HepG2 (cell line): ENCODE measurements around the gene SLC2A6. TPM values are rescaled to one million over a fixed set of nuclear protein-coding genes. Genes with fewer than 3 reads are reported as not detected.

Source experiments
- ATAC-seq: fragments of 200-7000 bp; cut with Tn5 transposase; 3 replicates; pipeline ENCODE4 v1.9.1; 2020; ENCODE audit warnings: mild to moderate bottlenecking, moderate library complexity
- BruUV-seq: library from RNA; stranded (reverse); fragments of 400-500 nt; replicated peaks from 2 replicates; lab custom pipeline; 2021; lab: Mats Ljungman, UMichigan
- CTCF ChIA-PET: fragments of 300-600 bp; formaldehyde crosslinking; extraction: SDS; loops from one replicate; lab custom pipeline; 2021; ENCODE audit warnings: low total read pairs, inconsistent platforms, low intra/inter-chr PET ratio; lab: Yijun Ruan, JAX
- POLR2A ChIA-PET: fragments of 350-600 bp; sonication (Branson Sonifier 250); formaldehyde crosslinking; loops from one replicate; lab custom pipeline; 2020; ENCODE audit warnings: antibody characterized with exemption, inconsistent platforms; lab: Yijun Ruan, JAX
- DNase-seq: peaks from one replicate; pipeline ENCODE4 v3.0.0-alpha.2; 2015; ENCODE audit warnings: low spot score
- FAIRE-seq: peaks from 3 replicates; lab custom pipeline; 2011; peaks lifted over from hg19 to GRCh38; lab: Jason Lieb, UNC
- H2AFZ ChIP-seq: one replicate; pipeline ENCODE4 v1.6.1; 2011; ENCODE audit warnings: low read length, inconsistent platforms
- H3K27ac ChIP-seq: fragments of 300-600 bp; 3 replicates; pipeline ENCODE4 v1.8.0; 2011; ENCODE audit warnings: mixed run types, mild to moderate bottlenecking, mixed read lengths, low read length, inconsistent platforms; ENCODE audit not compliant: insufficient read depth; ENCODE audit errors: extremely low read length
- H3K27me3 ChIP-seq, 2 experiments: fragments of 200-600 bp in 1 of 2; 2 replicates in 1 of 2; 3 replicates in 1 of 2; pipeline versions ENCODE4 v1.6.0 to v1.8.0; 2011; ENCODE audit warnings: low read length in 2 of 2, mild to moderate bottlenecking in 2 of 2, moderate library complexity in 2 of 2, inconsistent platforms in 1 of 2; ENCODE audit not compliant: insufficient read depth in 2 of 2, control insufficient read depth in 1 of 2
- H3K36me3 ChIP-seq, 2 experiments: fragments of 200-600 bp in 1 of 2; replicated peaks in 1 of 2; 2 replicates in 1 of 2; 3 replicates in 1 of 2; pipeline versions ENCODE4 v1.5.1 to v1.8.0; 2011; ENCODE audit warnings: low read length in 2 of 2, inconsistent platforms in 1 of 2; ENCODE audit not compliant: insufficient read depth in 2 of 2, control insufficient read depth in 1 of 2
- H3K4me1 ChIP-seq: 2 replicates; pipeline ENCODE4 v1.5.1; 2012; ENCODE audit warnings: low read length, inconsistent platforms; ENCODE audit not compliant: insufficient read depth
- H3K4me2 ChIP-seq: 2 replicates; pipeline ENCODE4 v1.6.0; 2011; ENCODE audit warnings: low read depth, low read length, inconsistent platforms
- H3K4me3 ChIP-seq, 3 experiments: fragments of 200-600 bp in 1 of 3; sonication (generic), shearing (Covaris generic) in 1 of 3; replicated peaks in 1 of 3; 2 replicates each; pipeline ENCODE4 v1.5.1; 2011 to 2016; ENCODE audit warnings: low read length in 3 of 3, inconsistent platforms in 2 of 3, low read depth in 2 of 3, mild to moderate bottlenecking in 2 of 3, control low read depth in 1 of 3, mixed read lengths in 1 of 3; ENCODE audit not compliant: insufficient read depth in 1 of 3
- H3K79me2 ChIP-seq: one replicate; pipeline ENCODE4 v1.6.1; 2011; ENCODE audit warnings: low read length, inconsistent platforms; ENCODE audit not compliant: insufficient read depth
- H3K9ac ChIP-seq: 2 replicates; pipeline ENCODE4 v1.6.0; 2011; ENCODE audit warnings: mild to moderate bottlenecking, low read depth, low read length, inconsistent platforms; ENCODE audit not compliant: insufficient read depth
- H3K9me3 ChIP-seq: 2 replicates; pipeline ENCODE4 v1.5.1; 2012; ENCODE audit warnings: mild to moderate bottlenecking, low read length
- H4K20me1 ChIP-seq: 2 replicates; pipeline ENCODE4 v1.6.0; 2011; ENCODE audit warnings: inconsistent platforms, mild to moderate bottlenecking, low read length, moderate library complexity; ENCODE audit not compliant: insufficient read depth
- CHD2 ChIP-seq: IDR thresholded peaks from 2 replicates; pipeline ENCODE4 v1.6.1; 2011; ENCODE audit warnings: low read depth, low read length, improper control_type of control experiment
- DDIT3 ChIP-seq: sonication (generic); formaldehyde crosslinking; IDR thresholded peaks from 2 replicates; pipeline ENCODE4 v1.4.0; 2020; ENCODE audit warnings: mild to moderate bottlenecking, missing genetic modification reagents
- DRAP1 ChIP-seq: IDR thresholded peaks from 2 replicates; pipeline ENCODE4 v1.6.1; 2016; ENCODE audit warnings: missing genetic modification reagents, missing compliant biosample characterization
- HNRNPUL1 ChIP-seq: fragments of 200-400 bp; formaldehyde crosslinking; IDR thresholded peaks from 2 replicates; pipeline ENCODE4 v1.6.1; 2017; ENCODE audit warnings: low read depth, mild to moderate bottlenecking, low read length, moderate library complexity
- HOXA9 ChIP-seq: sonication (generic); formaldehyde crosslinking; IDR thresholded peaks from 2 replicates; pipeline ENCODE4 v1.8.1; 2022; ENCODE audit warnings: missing genetic modification reagents, mild to moderate bottlenecking, moderate library complexity, borderline replicate concordance
- KDM6A ChIP-seq: IDR thresholded peaks from 2 replicates; pipeline ENCODE4 v1.6.1; 2016; ENCODE audit warnings: low read depth
- NFIB ChIP-seq: sonication (generic); formaldehyde crosslinking; IDR thresholded peaks from 2 replicates; pipeline ENCODE4 v1.9.0; 2021; ENCODE audit warnings: missing genetic modification reagents, mild to moderate bottlenecking, borderline replicate concordance
- PAWR ChIP-seq: sonication (generic); formaldehyde crosslinking; IDR thresholded peaks from 2 replicates; pipeline ENCODE4 v1.4.0; 2020; ENCODE audit warnings: missing genetic modification reagents, mild to moderate bottlenecking, borderline replicate concordance
- RFXANK ChIP-seq: IDR thresholded peaks from 2 replicates; pipeline ENCODE4 v1.6.1; 2016
- SMAD9 ChIP-seq: sonication (generic); formaldehyde crosslinking; IDR thresholded peaks from 2 replicates; pipeline ENCODE4 v1.5.1; 2020; ENCODE audit warnings: mild to moderate bottlenecking, missing genetic modification reagents
- ZFP36L1 ChIP-seq: sonication (generic); formaldehyde crosslinking; IDR thresholded peaks from 2 replicates; pipeline ENCODE4 v1.8.0; 2022; ENCODE audit warnings: mild to moderate bottlenecking, missing genetic modification reagents, moderate library complexity
- ZMYM3 ChIP-seq: sonication (generic); formaldehyde crosslinking; IDR thresholded peaks from 2 replicates; pipeline ENCODE4 v1.5.1; 2020; ENCODE audit warnings: mild to moderate bottlenecking, missing genetic modification reagents
- ZNF230 ChIP-seq: sonication (generic); formaldehyde crosslinking; IDR thresholded peaks from 2 replicates; pipeline ENCODE4 v1.4.0; 2020; ENCODE audit warnings: mild to moderate bottlenecking, missing genetic modification reagents
- ZNF263 ChIP-seq: sonication (generic); formaldehyde crosslinking; IDR thresholded peaks from 2 replicates; pipeline ENCODE4 v1.4.0; 2020; ENCODE audit warnings: missing genetic modification reagents
- ZNF34 ChIP-seq: sonication (generic); formaldehyde crosslinking; IDR thresholded peaks from 2 replicates; pipeline ENCODE4 v1.4.0; 2020; ENCODE audit warnings: mild to moderate bottlenecking, missing genetic modification reagents, borderline replicate concordance
- ZNF484 ChIP-seq: sonication (generic); formaldehyde crosslinking; IDR thresholded peaks from 2 replicates; pipeline ENCODE4 v1.5.1; 2020; ENCODE audit warnings: mild to moderate bottlenecking, low read depth, missing genetic modification reagents, borderline replicate concordance
- ZNF7 ChIP-seq: IDR thresholded peaks from 2 replicates; pipeline ENCODE4 v1.6.1; 2016; ENCODE audit warnings: missing biosample characterization, missing genetic modification reagents
- ZSCAN21 ChIP-seq: sonication (generic); formaldehyde crosslinking; IDR thresholded peaks from 2 replicates; pipeline ENCODE4 v1.8.0; 2022; ENCODE audit warnings: mild to moderate bottlenecking, missing genetic modification reagents, moderate library complexity, borderline replicate concordance
- WGBS: methylation state at CpG from one replicate; pipeline ENCODE4 v1.1.6; 2017; ENCODE audit warnings: low lambda C conversion rate; 5-methylcytosine and 5-hydroxymethylcytosine counted together
- in situ Hi-C: cut with HindIII; loops from 2 replicates; pipeline ENCODE4 v1.10.0; 2017; ENCODE audit warnings: low pct_unique_long_range_greater_than_20kb; ENCODE audit not compliant: extremely low pct_ligation_motif_present
- intact Hi-C: fragments of 100-400 bp; cut with micrococcal nuclease; formaldehyde crosslinking; loops from one replicate; pipeline ENCODE4 v1.10.0; 2022; ENCODE audit not compliant: unreplicated experiment
- polyA plus RNA-seq, 8 experiments: library from polyadenylated mRNA; depleted of rRNA in 3 of 8; stranded (reverse) in 7 of 8; unstranded in 1 of 8; fragments of >200 nt; fragmentation: Illumina TruSeq in 4 of 8; extraction: Trizol in 4 of 8; gene quantifications; 2 replicates each; pipeline versions ENCODE4 v1.2.1 to v1.2.3, GENCODE V29; 2011 to 2016; ENCODE audit warnings: low read depth in 4 of 8, missing spikeins in 1 of 8, mixed read lengths in 1 of 8; ENCODE audit not compliant: insufficient read depth in 1 of 8
- total RNA-seq, 5 experiments: library from RNA; depleted of rRNA; stranded (reverse); fragments of >200 nt; fragmentation: Illumina TruSeq; extraction: Trizol; gene quantifications; 2 replicates each; pipeline ENCODE4 v1.2.3, GENCODE V29; 2016; ENCODE audit warnings: low read depth in 1 of 5
- TF ChIP-seq, protein P1 (sequence below): sonication (generic); formaldehyde crosslinking; IDR thresholded peaks from 2 replicates; pipeline ENCODE4 v1.8.0; 2022; ENCODE audit warnings: missing genetic modification reagents, mild to moderate bottlenecking, inconsistent platforms, borderline replicate concordance
- TF ChIP-seq, protein P2 (sequence below): sonication (generic); formaldehyde crosslinking; IDR thresholded peaks from 2 replicates; pipeline ENCODE4 v1.4.0; 2020; ENCODE audit warnings: missing genetic modification reagents
- TF ChIP-seq, protein P3 (sequence below): sonication (generic); formaldehyde crosslinking; IDR thresholded peaks from 2 replicates; pipeline ENCODE4 v1.5.0; 2020; ENCODE audit warnings: missing genetic modification reagents

The SLC2A6 gene
- total and polyA plus RNA-seq, 2 of the 13 experiments (the other 11 are each of a cell fraction or from before 2014, with no cell fraction given), result 4.1 to 15.0 TPM

DNA sequence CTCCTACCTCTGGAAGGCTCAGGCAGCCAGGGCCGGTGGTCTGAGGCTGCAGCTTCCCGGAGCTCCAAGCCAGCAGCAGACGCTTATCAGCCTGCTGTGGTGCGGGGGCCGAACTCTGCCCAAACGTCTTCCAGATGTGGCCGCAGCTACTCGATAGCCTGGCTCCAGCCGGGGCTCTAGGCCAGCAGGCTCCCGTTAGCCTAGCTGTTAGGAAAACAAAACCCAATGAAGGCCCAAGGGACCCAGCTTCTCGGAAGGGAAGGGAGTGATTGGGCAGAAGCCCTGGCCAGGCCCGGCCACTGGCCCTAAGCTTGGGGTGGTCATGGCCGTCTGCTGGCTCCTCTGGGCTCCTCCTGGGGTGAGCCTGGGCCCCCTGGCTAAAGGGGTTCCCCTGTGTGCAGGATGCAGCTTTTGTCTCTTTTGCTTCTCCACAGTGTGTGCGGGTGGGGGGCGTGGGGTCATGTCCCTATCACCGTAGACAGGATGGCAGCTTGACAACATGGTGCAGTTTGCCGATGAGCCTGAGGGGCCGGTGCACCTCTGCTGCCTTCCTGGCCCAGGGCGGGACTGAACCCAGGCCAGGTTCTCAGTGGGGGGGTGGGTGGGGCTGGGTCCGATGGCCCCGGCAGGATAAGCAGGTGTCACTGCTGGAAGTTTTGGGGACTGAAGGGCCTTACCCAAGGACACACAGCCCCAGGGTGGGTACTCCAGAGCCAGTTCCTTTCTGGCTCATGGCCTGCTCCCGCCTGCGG is 27.2 kb upstream of the SLC2A6 start:
- H3K9ac ChIP-seq, result 0 out of 2 replicates have a peak overlapping the region, but pooled peaks have one; percentile 5
- TF ChIP-seq DRAP1, result no peak
- no peak for TF ChIP-seq ZNF484
- 0 out of 2 replicates have a peak, but pooled peaks have one; percentile 19 for TF ChIP-seq PAWR
- TF ChIP-seq SMAD9 (CRISPR knock-in tag), result no peak
- TF ChIP-seq ZSCAN21 (CRISPR knock-in tag), result 0 out of 2 replicates have a peak, but pooled peaks have one; percentile 5
- no peak for TF ChIP-seq KDM6A (CRISPR knock-in tag)
- TF ChIP-seq ZNF34 (CRISPR knock-in tag), result peak; percentile 71
- TF ChIP-seq RFXANK (CRISPR knock-in tag), result no peak
- TF ChIP-seq, protein P1, sequence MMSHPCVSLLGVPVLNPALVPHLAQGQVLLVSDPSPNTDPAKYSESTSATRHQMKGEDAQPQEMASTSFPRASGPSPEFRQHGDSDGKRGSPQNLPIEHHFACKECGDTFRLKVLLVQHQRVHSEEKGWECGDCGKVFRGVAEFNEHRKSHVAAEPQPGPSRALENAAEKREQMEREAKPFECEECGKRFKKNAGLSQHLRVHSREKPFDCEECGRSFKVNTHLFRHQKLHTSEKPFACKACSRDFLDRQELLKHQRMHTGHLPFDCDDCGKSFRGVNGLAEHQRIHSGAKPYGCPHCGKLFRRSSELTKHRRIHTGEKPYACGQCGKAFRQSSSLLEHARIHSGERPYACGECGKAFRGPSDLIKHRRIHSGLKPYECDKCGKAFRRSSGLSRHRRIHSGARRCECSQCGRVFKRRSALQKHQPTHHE (CRISPR knock-in tag), result no peak
- TF ChIP-seq, protein P2, sequence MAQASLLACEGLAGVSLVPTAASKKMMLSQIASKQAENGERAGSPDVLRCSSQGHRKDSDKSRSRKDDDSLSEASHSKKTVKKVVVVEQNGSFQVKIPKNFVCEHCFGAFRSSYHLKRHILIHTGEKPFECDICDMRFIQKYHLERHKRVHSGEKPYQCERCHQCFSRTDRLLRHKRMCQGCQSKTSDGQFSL, result peak; percentile 48; the same call in 1 of the 2 replicates
- TF ChIP-seq CHD2, result no peak
- no peak for TF ChIP-seq HNRNPUL1
- 0 out of 2 replicates have a peak, but pooled peaks have one; percentile 49 for TF ChIP-seq NFIB
- TF ChIP-seq ZNF7 (CRISPR knock-in tag), result no peak
- TF ChIP-seq, protein P3, sequence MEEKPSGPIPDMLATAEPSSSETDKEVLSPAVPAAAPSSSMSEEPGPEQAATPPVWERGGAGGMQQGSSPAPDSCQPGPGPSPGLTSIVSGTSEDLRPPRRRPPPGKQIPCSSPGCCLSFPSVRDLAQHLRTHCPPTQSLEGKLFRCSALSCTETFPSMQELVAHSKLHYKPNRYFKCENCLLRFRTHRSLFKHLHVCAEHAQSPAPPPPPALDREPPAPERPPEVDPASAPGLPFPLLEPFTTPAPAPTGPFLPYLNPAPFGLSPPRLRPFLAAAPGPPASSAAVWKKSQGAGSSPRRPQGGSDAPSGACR (CRISPR knock-in tag), result 0 out of 2 replicates have a peak, but pooled peaks have one; percentile 55
- 0 out of 2 replicates have a peak, but pooled peaks have one; percentile 36 for TF ChIP-seq HOXA9 (CRISPR knock-in tag)
- no peak for TF ChIP-seq DDIT3 (CRISPR knock-in tag)
- TF ChIP-seq ZNF263 (CRISPR knock-in tag), result no peak
- TF ChIP-seq ZMYM3, result 0 out of 2 replicates have a peak, but pooled peaks have one; percentile 56
- 0 out of 2 replicates have a peak, but pooled peaks have one; percentile 5 for TF ChIP-seq ZNF230 (CRISPR knock-in tag)
- TF ChIP-seq ZFP36L1 (CRISPR knock-in tag), result 0 out of 2 replicates have a peak, but pooled peaks have one; percentile 52

More for the DNA sequence above, 27.2 kb upstream of the SLC2A6 start:
- POLR2A ChIA-PET, result interaction anchor here (0.9 to 1.7 kb wide), 7 partner anchors 9 to 232 kb away, joined by 3 to 7 read pairs (median 5); partner anchors contain the start of genes CACFD1, MED22, RPL7A and SARDH
- peak overlapping the region in 1 of 3 experiments; percentile 30; a peak in 1 of 6 replicates for H3K4me3 ChIP-seq
- no peaks in the 10 kb centered on the region for H4K20me1 ChIP-seq
- peak overlapping the region; percentile 60 for H3K4me2 ChIP-seq
- in situ Hi-C loops (no loop called here), intact Hi-C loops (no loop called here)
- ATAC-seq (peak; percentile 75), DNase-seq (no peak), FAIRE-seq (no peak)
- H3K4me1 ChIP-seq, result peaks cover 47% of the 10 kb centered on the region
- BruUV-seq, result no TSS peak
- peaks cover 0 to 26% of the 10 kb centered on the region in 2 experiments; a peak in 3 of 5 replicates for H3K27me3 ChIP-seq
- CTCF ChIA-PET, result no interaction called here
- H3K36me3 ChIP-seq, result no peaks in the 10 kb centered on the region
- peaks cover 11% of the 10 kb centered on the region for H3K9me3 ChIP-seq
- no peaks in the 10 kb centered on the region for H3K79me2 ChIP-seq
- H2AFZ ChIP-seq, result no peak overlapping the region
- peak overlapping the region; percentile 33 for H3K27ac ChIP-seq
- WGBS, result 20% methylated on average over 1 of the region's 23 CpGs
